Measurements from ENCODE around the gene NR2E3.

DNA sequence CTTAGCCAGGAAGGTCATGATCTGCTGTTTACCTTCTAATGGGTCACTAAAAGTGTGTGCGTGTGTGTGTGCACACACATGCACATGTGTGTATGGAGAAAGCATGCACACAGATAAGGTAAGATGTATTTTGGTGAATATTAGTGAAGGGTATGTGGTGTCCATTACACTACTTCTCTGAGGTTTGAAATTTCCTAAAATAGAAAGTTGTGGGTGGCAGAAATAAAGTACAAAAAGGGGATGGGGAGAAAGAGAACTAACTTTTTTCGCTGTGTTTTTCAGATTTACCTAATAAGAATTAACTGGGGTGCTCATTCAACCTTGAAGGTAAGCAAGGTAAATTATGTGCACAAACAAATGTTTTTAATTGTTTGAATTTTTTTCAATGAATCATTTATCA lies 24.4 kb upstream of the NR2E3 start:
- no peak for TF ChIP-seq POLR2A (IDR thresholded peaks at IDR 0.05; ENCODE audit: low read length)
- TF ChIP-seq GATA1 (IDR thresholded peaks at IDR 0.05; ENCODE audit: low read depth, low read length): no peak
